Fibroblast of the conjunctiva (primary cell): ENCODE results near the gene ZNF839.
"Not testable (repeated sequence)": the region's sequence is repeated elsewhere in the genome, so short reads cannot be mapped to it uniquely, and the experiment has no call there.

ENCODE experiments used
- DNase-seq: peaks from one replicate; pipeline ENCODE4 v3.0.0-alpha.2; 2010; ENCODE audit warnings: low read depth

ZNF839 gene

DNA sequence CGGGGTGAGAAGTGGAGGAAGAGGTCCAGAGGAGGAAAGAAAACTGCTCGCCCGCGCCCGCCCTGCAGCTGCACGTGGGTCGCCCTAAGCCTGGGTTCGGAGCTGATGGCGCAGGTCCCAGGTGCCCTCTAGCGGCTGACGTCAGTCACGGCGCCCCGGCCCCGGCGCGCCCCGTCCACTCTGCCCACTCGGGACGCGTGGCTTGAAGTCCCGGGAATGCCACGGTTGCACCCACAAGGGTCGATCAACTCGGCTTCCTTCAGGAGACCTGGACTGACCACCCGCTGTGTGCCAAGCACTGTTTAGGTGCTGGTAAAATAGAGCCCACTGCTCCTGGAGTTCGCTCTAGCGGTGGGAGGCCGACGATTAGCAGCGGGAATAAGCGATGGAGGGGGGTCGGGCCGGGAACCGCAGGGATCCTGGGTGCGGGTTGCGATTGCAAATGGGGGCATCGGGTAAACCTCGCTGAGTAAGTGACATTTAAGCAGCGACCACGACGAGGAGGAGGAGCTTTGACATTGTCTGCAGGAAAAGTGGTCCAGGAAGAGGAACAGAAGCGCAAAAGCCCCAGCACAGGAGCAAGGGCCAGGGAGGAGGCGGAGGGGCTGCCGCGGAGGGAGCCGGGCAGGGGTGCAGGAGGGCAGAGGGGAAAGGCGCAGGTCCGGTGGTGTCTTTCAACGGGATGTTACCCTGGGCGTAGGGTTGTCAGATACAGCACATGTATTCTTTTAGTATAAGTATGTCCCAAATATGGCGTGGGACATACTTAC is 5.1 kb upstream of the ZNF839 start:
- peak; percentile 66 for DNase-seq

DNA sequence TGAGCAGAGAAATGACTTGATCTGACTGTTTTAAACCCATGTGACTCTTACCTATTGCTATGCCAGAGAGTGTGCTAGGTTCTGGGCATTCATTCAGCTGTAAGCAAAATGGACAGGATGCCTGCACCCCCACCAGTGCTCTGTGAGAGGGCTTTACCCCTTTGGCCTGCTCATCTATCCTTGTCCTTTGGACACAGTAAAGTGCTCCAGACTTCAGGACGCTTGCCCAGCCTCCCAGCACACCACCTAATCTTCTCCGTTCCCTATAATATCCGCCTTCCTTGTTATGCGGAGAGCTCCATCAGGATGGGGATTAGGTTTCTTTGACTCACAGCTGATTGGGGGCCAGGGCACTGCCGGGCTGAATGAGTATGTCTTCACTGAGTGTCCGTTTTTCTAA is 4.4 kb upstream of the ZNF839 start:
- DNase-seq, result no peak

DNA sequence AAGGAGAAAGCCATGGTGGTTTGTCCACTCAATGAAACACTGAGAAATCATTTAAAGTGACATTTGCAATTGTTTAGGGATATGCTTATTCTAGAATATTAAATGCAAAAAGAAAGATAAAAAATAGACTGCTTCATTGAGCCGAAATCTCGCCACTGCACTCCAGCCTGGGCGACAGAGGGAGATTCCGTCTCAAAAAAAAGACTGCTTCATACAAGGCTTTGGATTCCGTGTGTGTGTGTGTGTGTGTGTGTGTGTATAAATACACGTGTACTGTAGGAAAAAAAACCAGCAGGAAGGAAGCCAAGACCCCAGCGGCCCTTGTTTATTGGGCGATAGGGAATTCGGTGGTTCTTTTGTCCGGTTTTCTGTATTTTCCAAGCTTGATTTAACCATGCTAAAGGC is 3.2 kb upstream of the ZNF839 start:
- DNase-seq, result peak; percentile 49

DNA sequence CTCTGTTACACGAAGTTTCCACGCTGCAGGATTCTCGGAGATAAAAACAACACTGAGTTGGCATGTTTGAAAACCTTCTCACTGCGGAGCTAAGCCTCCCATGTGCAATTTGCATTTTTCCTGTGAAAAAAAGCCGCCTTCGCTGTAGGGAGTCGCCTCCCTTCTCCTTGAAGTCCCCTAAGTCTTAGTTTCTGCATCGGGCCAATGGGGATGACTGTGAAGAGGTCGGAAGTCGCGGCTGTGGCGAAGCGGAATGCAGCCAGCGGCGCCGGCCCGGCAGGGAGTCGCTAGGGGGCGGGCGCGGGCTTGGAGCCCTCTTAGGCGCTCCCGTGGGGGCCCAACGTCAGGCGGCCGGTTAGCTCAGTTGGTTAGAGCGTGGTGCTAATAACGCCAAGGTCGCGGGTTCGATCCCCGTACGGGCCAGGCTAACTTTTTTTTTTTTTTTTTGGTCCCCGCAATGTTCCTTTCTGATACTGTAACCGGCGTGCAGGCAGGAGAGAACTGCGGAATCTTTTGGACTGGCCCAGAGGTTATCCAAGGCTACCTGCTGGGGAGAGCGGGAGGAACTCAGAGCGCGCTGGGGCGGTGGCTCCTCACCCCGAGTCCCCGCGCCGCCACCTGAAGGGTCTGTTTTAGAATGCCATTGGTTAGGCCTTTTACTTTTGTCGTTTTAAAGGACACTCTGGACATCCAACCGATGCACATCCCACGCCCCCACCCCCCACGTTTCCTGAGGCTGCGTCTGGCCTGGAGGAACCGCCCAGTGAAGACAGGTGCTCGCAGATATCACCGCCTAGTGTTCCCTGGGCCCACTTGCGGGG is 2.6 kb upstream of the ZNF839 start:
- peak; percentile 87 for DNase-seq

DNA sequence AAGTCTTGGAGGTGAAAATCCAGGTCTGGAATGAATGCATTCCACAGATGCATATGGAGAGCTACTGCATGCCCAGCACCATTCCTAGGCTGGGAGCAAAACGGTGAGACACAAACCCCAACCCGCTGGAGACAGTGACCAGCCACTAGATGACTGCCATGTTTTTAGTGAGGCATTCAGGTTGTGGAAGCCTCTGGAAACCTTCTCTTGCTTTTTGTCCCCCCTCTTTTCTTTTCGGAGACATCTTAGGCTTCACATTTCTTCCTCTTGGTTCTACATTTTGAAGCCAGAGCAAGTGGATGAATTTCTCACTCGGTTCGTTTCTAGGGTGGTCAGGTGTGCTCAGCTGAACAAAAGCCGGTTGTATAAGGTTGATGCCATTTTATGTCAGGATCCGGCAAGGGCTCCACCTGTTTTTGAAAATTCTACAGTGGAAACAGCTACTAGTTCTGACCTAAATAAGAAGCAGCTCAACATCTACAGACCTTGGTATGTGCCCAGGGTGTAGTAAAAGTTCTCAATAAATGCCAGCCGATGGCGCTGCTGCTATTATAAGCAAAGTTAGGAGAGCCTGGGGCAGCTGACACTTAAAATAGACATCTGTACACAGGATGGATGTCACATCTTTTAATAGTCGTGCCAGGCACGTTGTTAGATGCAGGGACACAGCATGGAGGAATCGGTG is 1.8 kb upstream of the ZNF839 start:
- no peak for DNase-seq

DNA sequence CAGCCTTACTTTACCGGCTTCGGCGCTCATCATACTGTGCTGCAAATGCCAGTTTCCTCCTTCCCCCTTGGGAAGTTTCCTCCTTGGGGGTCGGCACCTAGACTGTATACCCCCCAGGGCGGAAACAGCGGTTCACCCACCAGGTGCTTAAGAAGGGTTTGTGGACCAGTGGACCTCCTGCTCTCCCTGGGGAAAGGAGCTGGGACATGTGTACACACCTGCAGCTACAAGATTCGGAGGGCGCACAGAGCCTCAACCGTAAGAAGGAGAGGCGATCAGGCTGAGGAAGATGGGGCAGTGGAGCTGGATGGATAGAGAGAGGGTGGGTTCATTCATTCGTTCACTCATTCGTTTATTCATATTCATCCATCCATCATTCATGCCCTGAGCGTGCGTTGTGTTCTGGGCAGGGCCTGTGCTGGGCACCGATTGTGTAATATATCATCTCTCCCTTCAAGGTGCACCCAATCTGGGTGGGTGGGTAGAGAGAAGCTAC is 717 bp upstream of the ZNF839 start:
- no peak for DNase-seq

DNA sequence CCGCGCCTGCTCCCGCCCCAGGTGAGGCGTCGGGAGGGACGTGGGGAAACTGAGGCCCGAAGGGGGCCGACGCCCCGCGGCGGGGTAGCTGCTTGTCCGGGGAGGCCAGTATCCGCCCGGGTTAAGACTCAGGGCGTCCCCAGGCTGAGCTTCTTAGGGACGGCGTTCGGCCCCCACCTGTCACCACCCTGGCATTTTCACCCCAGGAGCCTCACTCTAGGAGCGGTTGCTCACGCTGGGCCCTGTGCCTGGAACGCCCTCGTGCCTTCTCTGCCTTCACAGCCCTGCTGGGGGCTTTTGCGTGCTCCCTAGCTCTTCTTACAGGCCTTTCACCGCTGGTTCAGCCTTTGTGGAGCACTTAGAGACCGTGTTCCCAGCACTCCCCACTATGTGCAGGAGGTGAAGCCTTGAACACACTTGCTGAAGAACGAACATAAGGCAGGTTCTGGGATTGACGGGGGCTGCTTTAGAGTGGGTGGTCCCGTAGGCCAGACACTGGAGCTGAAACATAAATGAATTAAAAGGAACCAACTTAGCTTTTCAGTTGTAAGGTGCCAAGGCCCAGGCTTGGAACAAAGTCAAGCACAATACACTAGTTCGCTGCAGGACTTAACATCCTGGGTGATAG is 601 bp downstream of the ZNF839 start:
- no peak for DNase-seq

DNA sequence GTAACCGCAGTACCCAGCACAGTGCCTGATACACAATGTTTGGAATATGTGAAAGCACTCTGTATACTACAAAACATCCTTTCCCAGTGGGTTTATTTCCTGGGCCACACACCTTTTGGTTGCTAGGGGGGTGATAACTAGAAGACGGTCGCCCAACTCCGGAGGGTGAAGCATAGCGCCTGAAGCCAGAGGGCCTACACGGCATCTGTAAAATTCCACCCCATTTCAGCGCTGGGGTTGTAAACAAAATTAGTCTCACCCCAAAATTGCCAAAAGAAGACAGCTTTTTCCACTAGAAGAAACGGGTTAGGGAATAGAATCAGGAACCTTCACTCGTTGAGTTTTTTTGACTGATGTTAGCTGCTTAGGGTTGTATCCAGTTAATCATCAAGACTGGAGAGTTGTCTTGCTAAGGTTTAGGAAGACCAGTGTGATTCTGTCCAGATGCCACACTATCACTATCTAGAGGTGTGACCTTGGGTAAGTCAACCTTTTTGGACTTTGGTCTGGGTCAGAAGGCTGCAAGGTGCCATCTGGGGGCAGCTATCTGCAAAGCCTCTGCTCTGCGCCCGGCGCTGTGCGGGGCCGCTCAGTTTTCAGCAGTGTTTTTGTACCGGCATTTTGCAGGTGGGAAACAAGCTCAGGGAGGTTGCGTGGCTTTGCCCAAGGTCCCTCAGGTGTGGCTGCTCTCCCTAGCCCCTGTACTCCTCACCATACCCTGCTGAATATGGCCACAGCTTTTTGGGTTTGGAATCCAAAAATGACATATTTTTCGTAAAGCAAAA is 1.3 kb downstream of the ZNF839 start:
- no peak for DNase-seq

DNA sequence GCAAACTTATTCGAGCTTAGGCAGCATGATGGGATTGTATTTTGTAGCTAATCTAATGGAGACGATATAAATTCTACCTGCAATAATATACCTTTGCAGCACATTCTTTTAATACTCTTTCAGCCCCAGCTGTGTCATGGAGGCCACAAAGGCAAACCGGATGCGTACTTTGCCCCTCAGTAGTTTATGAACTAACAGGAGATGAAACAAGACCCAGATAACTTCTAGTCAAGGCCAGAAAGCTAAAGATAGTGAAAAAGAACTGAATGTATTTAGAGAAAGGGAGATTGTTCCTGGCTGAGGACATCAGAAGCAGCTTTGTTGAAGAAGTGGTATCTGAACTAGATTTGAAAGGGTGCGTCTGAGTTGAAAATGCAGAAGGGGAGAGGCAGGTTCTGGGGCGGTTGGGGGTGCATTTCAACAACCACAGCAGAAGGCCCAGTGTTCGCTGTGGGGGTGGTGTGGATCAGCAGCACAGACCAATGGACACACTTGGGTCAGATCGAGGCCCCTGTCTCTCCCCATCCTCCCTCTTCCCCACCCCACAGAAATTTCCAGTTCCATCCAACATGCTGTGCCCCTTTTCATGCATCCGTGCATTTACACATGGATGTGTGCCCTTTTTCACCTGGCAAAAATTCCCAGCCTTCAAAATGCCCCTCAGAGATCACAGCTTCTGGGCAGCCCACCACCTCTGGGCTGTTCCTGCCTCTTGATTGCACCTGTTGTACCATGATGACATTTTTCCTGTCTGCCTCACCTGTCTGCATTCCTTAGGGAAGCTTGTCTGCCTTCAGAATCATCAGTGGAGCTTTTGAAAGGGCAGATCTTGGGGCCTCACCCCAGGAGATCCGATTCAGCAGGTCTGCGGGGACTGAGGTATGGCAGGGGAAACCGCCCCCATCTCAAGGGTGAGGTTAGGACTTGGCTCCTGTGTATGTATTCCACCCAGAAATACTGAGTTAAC is 2.2 kb downstream of the ZNF839 start:
- DNase-seq, result no peak

DNA sequence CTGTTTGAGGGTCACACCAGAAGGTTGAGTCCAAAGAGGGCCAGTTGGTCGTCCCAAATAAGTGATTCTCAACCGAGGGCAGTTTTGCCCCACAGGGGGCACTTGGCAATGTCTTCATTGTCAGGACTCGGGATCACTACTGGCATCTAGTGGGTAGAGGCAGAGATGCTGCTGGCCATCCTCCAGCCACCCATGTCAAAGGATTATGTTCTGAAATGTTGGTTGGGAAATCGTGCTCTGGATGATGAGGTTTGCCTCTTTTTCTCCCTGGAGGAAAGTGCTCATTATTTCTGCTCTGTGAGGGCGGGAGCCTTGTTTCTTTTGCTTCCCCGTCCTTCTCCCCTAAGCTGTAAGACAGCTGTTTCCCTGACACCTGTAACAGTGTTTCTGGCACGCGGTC is 3.6 kb downstream of the ZNF839 start:
- peak; percentile 85 for DNase-seq

DNA sequence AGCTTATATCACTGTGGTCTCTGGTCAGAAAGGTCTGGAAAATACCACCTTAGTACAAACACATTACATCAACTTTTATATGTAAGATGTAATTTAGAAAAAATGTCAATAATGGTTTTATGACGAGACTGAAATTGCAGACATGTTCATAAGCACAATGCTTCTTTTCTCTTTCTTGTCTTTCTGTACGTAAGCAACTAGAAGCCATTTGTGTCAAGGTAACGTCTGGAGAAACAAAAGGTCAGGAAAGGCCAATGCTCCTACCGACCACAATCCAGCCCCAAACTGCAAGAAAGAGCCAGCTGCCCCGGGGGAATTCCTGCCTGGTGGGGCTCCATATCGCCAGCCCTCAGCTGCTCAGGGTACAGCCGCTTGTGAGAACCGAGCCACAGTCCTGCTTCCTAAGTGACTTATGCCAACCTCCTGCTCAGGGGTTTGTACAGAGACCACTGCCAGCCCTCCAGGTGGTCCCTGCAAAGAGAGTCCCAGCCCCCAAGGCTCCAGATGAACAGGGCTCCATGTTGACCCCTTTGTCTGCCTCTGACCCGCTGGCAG is 6.3 kb downstream of the ZNF839 start:
- DNase-seq, result no peak

DNA sequence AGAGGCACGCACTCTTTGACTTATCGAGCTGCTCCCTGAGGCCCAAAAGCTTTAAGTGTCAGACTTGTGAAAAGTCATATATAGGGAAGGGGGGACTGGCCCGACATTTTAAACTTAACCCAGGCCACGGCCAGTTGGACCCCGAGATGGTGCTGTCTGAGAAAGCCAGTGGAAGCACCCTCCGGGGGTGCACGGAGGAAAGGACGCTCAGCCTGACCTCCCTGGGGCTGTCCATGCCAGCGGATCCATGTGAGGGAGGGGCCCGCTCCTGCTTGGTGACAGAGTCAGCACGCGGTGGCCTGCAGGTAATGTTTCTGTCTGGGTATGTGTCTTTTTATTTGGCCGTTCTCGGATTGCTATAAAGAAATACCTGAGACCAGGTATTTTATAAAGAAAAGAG is 7.0 kb downstream of the ZNF839 start:
- no peak for DNase-seq

DNA sequence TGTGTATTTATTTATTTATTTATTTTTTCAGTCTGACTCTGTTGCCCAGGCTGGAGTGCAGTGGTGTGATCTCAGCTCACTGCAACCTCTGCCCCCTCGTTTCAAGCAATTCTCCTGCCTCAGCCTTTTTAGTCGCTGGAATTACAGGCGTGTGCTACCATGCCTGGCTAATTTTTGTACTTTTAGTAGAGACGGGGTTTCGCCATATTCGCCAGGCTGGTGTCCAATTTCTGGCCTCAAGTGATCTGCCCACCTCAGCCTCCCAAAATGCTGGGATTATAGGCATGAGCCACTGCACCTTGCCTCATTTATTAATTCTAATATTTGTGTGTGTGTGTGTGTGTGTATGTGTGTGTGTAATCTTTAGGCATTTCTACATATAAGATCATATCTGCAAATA is 9.8 kb downstream of the ZNF839 start:
- DNase-seq, result not testable (repeated sequence)

DNA sequence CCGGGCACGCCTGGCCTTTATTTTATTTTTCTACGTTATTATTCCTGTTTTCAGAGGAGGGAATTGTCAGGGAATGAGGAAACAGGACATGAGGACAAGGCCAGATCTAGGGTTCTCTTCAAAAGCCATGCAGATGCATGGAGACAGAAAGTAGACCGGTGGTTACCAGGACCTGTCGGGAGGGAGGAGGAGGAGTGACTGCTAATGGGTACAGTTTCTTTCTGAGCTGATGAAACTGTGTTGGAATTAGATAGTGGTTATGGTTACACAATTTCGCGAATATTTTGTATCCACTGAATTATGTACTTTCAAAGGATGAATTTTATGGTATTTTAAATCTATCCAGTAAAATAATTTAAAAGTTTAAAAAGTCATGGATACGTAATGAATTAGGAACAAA is 11.3 kb downstream of the ZNF839 start:
- no peak for DNase-seq

DNA sequence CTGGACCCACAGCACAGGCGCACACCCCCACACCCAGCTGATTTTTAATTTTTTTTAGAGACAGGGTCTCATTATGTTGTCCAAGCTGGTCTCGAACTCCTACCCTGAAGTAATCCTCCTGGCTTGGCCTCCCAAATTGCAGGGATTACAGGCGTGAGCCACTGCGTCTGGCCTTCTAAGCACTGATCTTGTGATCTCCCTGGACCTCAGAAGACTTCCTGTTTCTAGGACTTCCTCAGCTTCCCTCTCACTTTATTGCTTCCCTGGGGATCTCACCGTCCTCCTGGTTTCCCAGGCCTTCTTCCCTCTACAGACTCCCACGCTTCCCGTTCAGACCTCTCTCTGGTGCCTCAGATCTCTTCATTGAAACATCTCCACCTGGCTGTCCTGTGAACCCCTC is 13.8 kb downstream of the ZNF839 start:
- no peak for DNase-seq

DNA sequence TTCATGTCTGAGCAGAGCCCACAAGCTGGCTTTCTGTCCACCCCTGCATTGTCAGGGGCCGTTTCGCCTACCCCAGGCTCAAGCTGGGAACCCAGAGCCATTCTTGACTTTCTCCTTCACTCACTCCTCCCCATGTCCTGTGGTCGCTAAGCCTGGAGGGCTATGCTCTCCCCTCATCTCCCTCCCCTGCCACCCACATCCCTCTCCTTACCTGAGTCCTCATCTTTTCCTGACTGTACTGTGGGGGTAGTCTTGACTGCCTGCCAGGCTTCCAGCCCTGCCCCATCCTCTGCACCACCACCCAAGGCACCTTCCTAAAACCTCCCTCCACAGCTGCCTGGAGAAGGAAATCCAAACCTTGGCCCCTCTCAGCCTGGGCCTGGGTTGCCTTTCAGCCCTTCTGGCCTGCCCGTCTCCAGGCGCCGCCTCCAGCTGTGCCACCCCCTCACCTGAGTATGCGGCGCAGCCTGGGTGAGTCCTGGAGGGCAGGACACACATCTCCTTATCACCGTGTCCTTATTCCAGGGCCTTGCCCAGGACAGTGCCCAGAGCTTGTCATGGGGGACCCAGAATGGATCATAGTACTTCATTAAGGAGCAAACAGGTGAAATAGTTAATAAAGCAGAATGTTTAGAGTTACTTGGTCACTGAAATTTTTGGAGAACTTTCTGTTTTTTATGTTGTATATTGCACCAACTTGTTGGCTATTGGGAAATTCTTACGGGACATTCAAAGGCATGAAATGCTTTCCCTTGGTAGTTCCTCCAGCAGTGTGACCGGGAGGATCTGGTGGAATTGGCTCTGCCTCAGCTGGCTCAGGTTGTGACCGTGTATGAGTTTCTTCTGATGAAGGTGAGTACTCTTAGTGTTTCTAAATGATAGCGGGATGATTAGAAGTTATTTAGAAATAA is 14.5 kb downstream of the ZNF839 start:
- DNase-seq, result no peak

DNA sequence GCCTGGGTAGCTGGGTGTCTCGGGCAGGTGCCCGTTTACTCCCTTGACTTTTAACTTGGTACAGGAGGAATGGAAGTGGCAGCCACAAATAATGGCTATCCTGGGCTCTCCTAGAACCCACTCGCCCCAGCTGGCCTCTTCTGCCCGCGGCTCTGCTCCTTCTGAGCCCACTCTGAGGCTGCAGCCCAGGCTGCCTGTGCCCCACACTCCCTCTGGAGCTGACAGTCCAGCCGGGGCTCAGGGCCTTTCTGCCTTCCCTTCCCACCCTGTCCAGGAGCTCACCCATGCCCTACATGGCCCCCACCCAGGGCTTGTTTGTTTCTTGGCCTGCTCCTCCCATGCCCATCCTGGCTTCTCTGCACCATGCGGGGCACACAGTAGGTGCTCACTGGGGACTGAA is 15.6 kb downstream of the ZNF839 start:
- no peak for DNase-seq

DNA sequence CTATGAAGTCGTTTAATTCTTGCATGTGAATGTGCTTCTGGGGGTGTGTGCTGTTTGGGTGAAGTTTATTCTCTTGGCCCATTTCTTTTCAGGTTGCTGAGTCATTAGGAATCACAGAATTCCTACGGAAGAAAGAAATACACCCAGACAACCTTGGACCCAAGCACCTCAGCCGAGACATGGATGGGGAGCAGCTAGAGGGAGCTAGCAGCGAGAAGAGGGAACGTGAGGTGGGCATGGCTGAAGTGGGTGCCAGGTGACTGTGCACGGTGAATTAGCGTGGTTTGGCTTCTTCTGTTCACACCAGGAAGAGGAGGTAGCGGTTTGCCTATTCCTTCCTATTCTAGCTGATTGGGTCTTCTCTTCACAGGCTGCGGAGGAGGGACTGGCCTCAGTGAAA is 19.2 kb downstream of the ZNF839 start:
- no peak for DNase-seq

DNA sequence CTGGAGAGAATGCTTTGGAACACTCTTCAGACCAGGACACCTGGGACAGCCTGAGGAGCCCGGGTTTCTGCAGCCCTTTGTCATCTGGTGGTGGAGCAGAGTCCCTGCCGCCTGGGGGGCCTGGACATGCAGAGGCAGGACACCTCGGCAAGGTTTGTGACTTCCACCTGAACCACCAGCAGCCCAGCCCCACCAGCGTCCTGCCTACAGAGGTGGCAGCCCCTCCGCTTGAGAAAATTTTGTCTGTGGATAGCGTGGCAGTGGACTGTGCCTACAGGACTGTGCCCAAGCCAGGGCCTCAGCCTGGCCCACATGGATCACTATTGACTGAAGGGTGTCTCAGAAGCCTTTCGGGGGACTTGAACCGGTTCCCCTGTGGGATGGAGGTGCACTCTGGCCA is 22.0 kb downstream of the ZNF839 start:
- no peak for DNase-seq
